ENCODE results near the gene GOLGA8S. TPM values are rescaled to one million over a fixed set of nuclear protein-coding genes. Genes with fewer than 3 reads are reported as not detected.
"Not testable (repeated sequence)": the region's sequence is repeated elsewhere in the genome, so short reads cannot be mapped to it uniquely, and the experiment has no call there.

The GOLGA8S gene
- total RNA-seq, 1 experiment from 2014 or later, result not detected

DNA sequence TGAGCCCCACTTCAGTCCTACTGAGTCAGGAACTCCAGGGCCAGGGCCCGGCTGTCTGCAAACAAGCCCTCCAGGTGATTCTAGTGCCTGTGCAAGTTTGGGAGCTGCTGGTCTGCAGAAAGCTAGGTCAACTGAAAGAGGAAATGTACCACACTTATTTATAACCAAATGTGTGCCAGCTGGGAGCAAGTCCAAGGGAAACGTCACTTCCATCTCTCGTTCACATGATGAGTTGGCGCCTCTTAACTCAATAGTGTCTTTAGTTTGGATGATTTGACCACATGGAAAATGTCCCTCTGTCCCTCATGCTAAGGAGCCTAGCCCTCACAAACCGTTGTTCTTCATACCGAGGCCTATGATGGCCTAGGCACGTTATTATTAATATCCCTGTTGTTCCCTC lies 43.2 kb downstream of the GOLGA8S start:
- DNase-seq (ENCODE audit: low read depth), result peak; percentile 4

DNA sequence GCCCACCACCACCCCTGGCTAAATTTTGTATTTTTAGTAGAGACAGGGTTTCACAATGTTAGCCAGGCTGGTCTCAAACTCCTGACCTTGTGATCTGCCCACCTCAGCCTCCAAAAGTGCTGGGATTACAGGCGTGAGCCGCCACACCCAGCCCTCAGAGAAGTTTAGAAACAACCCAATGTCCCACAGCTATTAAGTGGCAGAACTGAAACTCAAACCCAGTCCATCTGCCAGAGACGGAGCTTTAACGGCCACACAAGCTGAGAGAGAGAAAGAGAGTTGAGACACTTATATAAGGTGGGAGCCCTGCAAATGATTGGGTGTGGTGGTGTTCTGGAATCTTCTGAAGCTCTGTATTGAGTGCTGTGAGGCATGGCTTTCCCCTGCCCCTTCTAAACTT lies 43.8 kb downstream of the GOLGA8S start:
- DNase-seq (ENCODE audit: low read depth), result not testable (repeated sequence)

DNA sequence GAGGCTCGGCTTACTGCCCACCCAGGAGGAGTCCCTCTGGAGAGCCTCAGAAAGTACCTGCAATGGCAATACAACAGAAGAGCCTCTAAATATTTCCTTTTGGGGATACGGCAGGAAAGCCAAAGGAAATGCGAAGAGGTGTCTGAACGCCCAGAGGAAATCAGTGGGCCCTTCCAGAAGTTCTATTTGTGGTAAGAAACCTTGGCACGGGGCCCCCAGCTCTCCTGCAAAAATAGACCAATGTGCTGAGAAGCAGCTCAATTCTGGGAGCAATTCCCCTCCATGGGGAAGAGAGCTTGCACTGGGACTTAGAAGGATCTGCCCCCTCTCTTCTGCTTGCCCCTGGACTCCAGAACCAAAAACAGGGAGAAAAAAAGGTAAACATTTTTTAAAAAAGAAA lies 44.7 kb downstream of the GOLGA8S start:
- not testable (repeated sequence) for DNase-seq (ENCODE audit: low read depth)

DNA sequence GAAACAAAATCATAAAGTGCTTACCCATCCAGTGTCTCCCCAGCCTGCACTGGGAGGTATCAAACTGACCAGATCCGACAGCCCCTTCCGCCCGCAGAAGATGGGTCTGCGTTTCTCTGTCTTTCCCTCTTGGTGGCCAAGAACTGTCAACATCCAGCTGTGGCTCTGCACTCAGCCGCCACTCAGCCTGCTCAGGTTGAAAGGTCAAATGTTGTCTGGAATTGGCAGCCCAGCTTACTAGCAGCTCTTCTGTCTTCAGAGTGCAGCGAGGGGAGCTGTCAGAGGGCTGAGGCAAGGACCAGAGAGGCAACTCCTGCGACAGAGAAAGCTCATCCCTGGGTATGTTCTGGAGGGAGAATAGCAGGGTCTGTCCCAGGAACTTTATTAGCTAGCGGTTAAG lies 47.1 kb downstream of the GOLGA8S start:
- no peak for DNase-seq (ENCODE audit: low read depth)

DNA sequence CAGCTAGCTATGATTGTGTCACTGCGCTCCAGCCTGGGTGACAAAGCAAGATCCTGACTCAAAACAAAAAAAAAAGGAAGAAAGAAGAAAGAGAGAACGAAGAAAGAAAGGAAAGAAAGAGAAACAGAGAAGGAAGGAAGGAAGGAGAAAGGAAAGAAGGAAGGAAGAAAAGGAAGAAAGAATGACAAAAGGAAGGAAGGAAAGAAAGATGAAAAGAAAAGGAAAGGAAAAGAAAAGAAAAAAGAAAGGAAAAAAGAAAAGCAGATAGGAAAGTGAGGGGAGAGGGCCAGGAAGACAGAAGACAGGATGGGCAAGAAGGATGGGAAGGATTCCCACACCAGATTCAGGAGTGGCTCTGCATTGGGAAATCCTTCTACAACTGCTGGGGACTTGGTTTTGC lies 47.6 kb downstream of the GOLGA8S start:
- DNase-seq (ENCODE audit: low read depth), result no peak

DNA sequence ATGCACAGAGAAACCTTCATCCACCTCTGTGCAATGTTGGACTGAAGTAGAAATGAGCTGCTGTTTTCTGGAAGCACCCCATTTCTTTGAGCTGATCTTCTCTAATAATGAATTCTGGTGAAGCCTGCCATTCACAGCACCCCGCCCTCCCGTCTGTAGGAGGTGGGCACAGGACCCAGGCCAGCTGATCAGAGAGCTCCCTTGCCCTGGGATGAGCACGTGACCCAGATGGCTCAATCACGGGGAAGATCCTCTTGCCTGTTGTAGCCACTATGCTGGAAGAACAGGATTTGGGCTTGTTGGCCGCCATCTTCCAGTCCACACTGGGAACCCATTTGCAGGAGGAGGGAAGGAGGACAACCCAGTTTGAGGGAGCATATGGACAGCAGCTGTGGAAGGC lies 48.0 kb downstream of the GOLGA8S start:
- no peak for DNase-seq (ENCODE audit: low read depth)

DNA sequence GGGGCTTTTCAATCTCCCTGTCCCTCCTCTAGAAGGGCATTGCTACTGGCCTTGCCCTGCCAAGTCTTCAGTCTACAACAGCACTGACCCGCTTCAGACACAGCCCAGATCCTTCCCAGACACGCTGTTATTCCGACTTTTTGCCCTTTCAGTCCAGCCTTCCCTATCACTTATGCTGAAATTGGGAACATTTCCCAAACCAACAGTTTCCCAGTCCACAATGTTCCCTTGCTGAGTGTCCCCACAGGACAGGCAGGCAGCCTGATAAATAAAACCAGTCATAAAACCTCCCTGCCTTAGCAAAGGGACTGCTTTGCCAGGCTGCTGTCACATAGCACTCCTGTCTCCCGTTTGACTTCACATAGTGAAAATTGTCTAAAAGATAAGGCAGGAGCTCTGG lies 49.0 kb downstream of the GOLGA8S start:
- DNase-seq (ENCODE audit: low read depth), result no peak

DNA sequence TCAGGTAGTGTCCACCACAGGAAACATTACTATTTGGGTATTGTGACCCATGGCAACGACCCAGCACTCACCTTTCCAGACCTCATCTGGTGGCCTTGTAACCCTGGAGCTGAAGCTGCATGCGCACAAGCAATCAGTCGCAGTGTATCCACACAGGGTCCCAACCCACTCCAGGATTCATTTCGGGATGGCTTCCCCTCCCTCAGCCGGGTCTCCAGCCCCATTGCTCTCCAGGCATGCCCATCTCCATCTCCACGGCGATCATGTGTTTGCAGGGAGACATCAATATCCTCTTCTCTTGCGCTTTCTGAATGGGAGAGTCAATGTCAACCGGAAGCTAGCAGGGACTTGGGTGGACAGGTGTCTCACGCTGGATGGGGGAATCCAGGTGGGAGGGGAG lies 57.3 kb downstream of the GOLGA8S start:
- no peak for DNase-seq (ENCODE audit: low read depth)

DNA sequence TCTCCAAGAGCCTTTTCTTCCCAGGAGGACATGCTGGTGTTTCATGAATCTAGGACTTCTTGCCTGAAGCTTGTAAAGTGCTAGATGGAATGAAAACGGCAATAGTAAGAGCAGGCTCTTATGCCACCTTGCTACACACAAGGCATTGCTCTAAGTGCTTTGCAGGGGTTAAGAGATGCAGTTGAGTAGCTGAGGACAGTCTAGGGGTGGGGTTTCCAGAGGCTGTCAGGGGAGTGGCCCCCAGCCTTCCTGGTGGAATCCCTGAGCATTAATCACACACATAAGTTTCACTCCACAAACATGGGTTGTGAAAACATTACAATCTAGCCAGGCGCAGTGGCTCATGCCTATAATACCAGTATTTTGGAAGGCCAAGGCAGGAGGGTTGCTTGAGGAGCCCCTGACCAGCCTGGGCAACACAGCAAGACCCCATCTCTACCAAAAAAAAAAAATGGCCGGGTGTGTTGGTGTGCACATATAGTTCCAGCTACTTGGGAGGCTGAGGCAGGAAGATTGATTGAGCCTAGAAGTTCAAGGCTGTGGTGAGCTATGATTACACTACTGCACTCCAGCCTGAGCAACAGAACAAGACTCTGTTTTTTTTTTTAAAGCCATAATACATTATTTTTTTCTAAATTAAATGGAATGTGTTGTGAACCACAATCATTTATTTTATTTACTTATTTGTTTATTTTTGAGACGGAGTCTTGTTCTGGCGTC lies 58.5 kb downstream of the GOLGA8S start:
- not testable (repeated sequence) for DNase-seq (ENCODE audit: low read depth)

Other genes starting within 250 kb of the GOLGA8S start
- gene GOLGA6L1, start 217.9 kb upstream of the GOLGA8S start, total RNA-seq (2014; rRNA removed; shearing (Covaris generic)), result not detected in 2 replicates
- not detected in 2 replicates for gene GOLGA6L26, start 20.6 kb upstream of the GOLGA8S start, total RNA-seq (2014; rRNA removed; shearing (Covaris generic))
- not detected in 2 replicates for gene GOLGA6L2, start 92.5 kb downstream of the GOLGA8S start, total RNA-seq (2014; rRNA removed; shearing (Covaris generic))
- 9.3 and 13.7 TPM in 2 replicates for gene MKRN3, start 210.9 kb downstream of the GOLGA8S start, total RNA-seq (2014; rRNA removed; shearing (Covaris generic))